Activated CD4-positive, CD25-positive, alpha-beta regulatory T cell treated with anti-CD3 and anti-CD28 coated beads, Interleukin-2, amount 50 U/mL, for 72 hours (primary cell): ENCODE data around the gene MLLT3.

Experiments
- DNase-seq: peaks from one replicate; pipeline ENCODE4 v3.0.0; 2021

The MLLT3 gene

DNA sequence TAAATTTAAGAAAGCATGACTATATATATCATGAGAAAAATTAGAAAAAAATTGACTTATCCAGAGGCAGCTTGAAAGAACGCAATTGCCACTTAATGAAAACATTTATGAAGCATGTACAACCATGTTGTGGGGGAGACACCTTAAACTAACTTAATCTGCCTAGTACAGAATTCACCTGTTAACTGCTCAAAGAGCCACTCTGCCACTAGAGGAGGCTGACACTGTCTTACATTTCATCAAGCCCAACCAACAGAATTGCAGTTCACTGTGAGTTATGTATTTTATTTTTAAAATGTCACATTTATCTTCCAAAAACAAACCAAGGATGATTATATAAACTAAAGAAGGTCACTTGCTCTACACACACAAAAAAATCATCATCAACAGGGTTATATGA, 252.9 kb downstream of the MLLT3 start:
- DNase-seq = no peak

DNA sequence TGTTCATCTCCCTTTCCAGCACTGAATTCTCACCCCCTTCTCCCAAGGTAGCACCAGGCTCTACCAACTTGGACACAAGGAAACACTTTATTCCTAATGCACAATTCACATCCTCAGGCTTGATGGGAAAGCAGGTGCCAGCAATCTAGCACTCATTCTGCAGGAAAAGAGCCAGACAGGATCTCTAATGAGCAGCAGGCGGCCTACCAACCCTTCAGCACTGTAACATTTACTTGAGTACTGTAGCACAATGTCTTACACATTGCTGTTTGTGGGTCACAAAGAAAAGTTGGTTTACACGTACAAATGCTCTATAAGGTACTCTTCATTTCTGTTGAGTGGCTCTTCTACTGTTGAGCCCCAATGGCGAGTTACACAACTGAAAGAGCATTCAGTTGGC, 254.4 kb downstream of the MLLT3 start:
- no peak for DNase-seq

DNA sequence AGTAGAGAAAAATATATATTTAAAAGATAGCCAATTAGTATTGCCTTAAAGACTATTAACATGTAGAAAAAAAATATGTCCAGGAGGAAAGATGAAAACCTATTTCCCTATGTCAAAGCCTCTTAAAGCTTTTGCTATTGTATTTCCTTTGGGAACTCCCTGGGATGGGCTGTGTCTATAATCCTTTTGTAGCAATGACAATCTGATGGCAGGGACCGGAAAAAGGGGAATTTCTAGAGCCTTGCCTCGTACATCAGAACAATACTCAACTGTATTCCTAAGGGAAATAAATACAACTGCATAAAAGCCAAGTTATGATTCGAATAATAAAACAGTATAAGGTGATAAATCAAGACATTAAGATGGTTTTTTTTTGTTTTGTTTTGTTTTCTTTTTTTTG, 257.3 kb downstream of the MLLT3 start:
- no peak for DNase-seq

DNA sequence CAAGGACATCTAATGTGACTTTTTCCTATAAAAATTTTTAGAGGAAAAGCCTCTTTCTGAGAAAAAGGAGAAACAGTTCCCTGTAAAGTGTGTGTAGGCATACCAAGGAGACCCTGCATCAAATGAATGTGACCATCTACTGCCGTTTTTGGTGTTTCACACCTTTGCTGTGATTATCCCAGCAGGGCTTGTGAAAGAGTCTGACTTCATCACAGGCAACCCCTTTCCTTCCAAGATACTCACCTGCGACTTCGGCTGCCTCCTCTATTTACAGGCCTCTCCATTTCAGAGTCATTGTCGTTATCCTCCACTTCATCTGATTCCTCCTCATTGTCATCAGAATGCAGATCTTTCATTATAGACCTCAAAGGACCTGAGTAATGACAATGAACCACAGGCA, 259.1 kb downstream of the MLLT3 start:
- DNase-seq = no peak

DNA sequence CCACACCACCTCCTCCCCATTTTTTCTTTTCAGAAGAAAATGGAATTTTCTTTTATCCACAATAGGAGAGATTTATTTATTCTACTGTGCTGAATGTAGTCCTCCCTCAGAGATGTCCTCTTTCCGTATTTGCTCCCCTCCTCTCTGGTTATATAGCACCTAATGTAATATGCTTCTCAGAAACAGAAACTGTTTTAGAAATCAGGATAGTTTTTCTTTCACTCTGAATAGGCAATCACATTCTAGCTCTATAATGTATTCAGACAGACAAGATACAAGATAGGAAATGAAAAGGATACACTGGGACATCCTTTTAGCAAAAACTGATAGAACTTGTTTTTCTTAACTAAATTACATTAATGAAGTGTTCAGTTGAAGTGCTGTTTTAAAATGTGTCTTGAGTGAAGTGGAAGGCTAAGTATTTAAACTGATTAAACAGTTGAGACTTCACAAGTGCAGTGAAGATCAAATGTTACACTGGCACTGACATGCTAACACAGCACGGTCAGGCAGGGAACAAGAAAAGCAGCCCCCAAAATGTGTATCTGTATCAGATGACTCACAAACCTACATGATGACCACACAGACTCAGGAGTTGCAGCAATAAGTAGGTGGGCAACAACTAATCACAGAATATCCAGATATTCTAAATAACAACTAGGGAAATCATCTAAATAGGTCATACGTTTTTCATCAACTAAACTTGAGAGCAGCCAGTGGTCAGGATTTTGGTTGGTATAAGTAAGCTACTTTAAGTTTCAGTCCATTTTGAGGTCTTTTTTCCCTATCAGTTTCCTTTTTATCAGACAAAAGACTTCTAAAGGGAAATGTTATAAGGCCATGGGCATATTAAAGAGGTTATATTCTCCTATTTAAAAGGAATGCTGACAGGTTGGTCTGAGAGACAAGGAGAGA, 260.4 kb downstream of the MLLT3 start:
- no peak for DNase-seq

DNA sequence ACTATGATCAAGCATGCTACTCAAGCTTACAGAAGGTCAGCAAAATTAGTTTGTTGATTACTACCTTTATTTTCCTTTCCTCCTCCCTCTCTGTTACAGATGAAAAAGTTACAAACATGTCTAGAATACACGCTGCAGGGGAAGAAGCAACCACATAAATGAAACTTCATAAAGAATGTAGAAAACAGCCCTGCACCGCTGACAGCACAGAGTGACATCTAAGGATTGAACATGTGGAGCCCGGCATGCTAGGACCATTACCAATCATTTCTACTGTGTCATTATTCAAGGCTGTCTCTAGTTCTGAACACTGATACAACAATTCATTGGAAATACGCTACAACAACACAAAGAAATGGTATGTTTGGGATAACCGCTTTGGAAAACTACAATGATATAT, 261.1 kb downstream of the MLLT3 start:
- DNase-seq = no peak

DNA sequence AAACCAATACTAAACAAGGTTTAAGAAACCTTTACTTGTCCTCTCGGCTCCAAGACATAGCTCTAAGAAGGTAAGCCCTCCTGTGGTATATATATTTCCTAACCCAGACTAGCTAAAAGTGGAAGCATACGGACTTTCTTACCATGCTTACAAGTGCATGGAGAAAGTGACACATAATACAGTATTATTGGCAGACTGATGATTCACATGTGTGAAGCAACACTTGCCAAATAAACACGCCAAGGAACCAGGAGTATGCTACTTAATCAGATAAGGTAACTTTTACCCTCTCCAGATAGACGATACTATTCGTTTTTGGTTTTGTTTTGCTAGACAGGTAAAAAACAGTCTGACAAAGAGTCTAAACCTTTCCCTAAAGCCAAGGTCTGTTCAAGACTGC, 264.1 kb downstream of the MLLT3 start:
- DNase-seq = no peak

DNA sequence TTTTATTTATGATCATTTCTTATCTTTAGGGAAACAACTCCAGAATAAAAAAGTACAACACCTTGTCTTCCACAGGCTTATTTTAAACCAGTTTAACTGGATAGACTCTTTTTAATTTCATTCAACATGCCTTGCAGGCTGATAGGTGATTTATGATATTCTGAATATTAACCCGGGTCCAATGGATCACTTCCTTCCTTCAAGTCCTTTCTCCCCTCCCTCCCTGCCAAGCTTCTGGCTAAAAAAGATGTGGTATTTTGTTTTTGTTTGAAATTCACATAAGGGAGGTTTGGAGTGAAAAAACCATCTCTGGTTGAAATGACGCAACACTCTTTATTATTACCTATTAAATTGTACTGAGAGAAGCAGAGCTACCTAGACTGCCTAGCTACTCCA, 265.3 kb downstream of the MLLT3 start:
- DNase-seq = no peak

DNA sequence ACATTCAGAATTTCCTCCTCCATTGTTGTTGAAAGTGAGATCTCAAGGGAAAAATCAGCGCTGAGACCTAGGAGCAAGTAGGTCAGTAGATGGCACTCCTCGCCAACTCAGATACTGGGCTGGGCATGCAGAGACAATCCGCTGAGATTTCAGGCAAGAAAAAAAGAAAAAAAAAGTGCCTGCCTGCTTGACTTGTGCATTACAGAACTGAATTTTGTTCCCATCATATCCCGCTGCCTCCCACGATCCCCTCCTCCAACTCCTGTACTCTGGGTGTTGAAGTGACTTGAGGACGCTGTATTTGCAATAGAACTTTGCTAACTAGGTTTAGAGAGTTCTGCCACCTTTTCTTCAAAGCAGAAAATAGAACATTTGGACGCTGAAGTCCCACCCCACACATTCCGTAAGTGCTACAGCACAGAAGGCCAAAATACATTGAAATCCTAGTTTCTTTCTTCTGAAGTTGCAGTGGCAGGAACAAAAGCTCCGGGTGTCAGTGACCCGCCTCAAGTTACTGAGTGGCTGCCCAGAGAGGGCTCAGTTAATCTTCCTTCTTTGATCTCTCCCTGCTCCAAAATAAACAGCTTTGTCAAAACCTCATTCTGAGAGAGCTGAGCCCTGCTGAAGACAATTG, 265.8 kb downstream of the MLLT3 start:
- peak; percentile 34 for DNase-seq

DNA sequence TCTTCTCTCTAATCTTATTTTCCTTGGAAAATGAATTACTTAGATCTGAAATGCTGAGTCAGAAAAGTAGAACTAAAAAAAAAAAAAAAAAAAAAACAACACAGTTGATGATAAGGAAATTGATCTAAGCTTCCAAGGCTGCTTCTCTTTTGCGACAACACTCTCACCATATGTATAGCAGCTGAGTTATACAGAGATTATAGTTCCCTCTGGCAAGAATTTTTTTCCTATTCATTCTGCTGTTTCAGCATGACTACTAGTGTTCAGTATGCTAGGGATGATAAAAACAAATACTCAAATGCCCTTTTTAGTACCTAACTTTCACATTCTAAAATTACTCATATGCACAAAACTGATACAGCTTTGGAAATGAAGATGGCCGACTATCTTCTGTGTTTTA, 267.3 kb downstream of the MLLT3 start:
- DNase-seq = no peak

DNA sequence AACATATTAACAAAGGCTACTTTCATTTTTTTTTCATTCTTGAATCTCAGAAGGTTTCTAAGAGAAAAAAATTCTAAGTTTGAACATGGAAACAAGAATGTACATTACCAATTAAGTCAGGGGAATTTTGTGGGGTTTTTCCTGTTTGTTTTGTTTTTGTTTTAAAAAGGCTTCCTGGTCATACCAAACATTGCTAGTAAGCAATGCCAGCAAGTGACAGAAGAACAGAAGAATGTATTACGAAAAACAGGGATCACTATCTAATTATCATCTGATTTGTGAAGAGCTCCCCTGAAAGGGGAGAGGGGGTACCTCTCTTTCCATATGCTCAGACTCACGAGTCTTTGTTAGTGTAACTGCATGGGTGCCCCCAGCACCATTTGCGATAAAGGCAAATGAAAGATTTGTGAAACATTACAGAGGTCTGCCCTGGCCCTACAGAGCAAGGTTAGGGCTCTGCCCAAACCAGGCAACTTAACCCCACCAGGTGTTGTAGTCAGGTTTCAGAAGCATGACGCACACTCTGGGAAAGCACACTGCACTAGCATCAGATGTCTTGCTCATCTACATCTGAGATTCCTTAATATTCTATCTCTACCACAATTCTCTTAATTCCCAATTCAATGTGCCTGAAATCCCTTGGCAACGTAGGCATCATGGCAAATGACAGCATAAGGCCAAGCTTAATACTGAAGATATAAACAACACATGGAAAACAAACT, 268.2 kb downstream of the MLLT3 start:
- no peak for DNase-seq

DNA sequence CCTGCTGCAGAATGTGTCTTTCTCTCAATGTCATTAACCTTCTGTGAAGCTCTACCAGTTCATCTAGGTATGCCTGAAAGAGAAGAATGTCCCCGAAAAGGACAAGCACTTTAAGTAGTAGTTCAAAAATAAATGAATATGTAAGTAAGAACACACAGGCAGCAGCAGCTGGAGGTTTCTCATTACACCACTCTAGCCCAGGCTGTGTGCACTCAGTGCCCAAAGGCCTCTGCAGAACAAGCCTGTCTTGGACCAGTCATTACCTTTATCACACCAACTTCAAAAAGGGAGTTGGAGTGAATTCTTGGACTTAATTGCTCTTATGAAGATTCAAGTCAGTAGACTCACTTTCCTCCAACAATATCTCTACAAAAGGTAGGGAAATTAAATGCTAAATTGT, 268.8 kb downstream of the MLLT3 start:
- DNase-seq = no peak

DNA sequence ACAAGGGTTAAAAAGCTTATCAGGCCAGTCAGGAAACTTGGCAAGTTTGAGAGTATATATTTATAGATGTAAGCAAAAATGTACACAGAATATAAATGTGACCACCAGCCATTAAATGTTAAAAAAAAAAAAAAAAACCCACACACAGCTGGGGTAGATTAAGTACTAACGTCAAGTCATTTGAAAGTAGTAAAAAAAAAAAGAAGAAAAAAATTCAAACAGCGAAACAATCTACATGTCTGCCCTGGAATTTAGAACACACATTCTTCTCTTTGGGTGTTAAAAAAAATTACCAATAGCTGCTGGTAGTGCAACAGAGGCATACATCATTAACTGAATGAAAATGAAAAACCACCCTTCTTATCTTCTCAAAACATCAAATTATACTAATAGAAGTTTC, 269.7 kb downstream of the MLLT3 start:
- no peak for DNase-seq

DNA sequence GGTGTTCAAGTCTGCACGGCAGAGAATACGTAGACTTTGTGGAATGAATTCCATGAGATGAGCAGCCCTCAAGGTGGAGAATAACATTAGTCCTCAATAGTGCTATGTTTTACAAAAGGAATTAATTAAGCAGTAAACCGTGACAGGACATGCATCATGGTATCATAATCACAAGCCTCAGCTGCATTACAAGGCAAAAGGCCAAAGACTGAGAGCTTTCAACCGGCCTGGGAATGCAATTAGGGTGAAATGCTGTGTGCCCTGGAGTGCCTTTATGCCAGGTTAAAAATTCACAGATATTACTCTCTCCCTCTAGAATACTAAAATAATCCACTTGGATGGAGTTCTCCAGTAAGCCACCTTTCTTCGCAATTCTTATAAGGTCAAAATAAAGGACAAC, 270.6 kb downstream of the MLLT3 start:
- no peak for DNase-seq

DNA sequence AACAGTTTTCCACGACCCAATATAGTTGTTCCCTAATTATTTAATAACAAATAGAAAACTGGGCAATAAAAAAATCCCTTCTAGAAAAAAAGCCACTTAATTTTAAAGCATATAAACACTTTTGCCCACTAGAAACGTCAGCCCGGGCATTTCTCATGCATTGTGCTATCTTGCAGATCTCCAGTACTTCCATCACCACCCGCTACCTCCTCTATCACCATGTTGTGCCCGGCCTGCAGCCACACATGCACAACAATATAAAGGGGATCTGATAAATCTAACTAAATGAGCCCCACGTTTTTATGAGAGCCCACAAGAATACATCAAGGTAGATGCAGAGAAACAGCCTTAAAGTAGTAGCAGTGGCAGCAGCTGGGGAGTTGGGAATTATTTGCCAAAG, 272.7 kb downstream of the MLLT3 start:
- DNase-seq = no peak

DNA sequence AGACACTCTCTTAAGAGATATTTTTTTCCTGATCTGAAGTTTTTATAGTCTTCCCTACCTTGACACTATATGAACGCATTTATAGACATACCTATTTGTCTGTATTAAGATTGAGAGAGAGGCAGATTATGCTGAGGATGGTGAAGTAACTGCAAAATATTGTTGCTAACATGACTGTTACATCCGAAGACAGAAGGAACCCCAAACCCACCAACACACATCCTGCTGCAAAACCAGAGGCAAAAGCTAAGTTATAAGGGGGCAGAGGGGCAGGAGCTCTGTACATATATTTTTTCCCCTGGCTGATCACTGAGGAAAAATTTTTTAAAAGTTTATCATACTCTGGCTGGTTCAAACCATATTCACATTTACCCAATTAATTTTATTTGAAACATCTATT, 279.0 kb downstream of the MLLT3 start:
- DNase-seq = no peak

DNA sequence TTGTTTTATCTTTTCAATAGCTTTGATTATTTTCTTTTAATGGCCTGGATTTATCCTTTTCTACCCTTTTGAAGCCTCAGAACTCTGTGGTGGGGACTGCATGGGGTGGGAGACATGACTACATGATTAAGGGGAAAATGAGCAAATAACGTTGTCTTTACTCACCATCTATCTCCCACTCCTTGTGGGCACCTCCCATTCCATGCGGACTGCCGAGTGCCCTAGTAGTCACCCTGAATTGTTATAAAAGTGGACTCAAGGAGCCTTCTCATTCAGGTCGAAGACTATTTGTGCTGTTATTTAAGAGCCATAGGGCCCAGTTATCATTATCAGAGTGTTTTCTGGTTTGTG, 281.8 kb downstream of the MLLT3 start:
- DNase-seq = no peak

DNA sequence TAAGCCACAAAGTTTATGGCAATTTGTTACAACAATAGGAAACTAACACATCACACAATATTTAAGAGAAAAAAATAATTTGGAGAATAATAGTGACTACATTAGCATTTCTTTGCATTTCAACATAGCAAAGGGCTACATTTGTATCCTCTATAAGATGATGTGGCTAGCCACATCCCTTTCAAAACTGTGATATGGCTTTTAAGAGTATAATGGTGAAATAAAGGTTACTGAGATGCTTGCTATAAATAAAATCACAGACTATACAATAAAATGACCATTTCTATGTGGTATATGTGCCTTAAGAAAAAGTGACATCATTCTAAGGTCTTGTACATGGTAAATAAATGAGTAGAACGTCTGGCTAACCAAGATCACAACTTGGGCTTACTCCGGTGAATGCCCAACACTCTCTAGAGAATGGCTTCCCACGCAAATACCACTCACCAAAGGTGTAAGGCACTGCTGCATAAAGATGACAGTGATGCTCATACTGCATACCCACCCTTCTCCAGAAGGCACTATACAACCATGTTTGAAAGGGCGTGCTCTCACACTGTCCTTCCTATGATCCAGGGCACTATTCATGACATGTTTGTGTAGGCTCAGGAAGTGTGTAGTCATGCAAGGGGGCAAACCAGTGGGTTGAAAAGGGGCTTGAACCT, 286.5 kb downstream of the MLLT3 start:
- DNase-seq = no peak

DNA sequence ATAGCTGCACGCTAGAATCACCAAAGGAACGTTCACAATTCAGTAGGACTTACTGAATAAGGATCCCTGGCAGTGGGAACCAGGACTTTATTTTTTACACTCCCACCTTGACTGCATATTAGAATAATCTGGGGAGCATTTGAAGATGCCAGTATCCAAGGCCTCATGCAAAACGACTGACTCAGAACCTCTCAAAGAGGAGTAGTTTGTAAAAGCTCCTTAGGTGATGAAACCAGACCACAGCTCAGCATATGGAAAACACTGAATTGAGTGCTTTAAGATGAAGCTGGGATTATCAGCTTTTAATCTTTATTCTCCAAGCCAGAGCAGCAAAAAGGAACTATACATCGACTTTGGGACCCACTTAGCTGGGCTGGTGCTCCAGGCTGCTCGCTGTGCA, 288.3 kb downstream of the MLLT3 start:
- no peak for DNase-seq

DNA sequence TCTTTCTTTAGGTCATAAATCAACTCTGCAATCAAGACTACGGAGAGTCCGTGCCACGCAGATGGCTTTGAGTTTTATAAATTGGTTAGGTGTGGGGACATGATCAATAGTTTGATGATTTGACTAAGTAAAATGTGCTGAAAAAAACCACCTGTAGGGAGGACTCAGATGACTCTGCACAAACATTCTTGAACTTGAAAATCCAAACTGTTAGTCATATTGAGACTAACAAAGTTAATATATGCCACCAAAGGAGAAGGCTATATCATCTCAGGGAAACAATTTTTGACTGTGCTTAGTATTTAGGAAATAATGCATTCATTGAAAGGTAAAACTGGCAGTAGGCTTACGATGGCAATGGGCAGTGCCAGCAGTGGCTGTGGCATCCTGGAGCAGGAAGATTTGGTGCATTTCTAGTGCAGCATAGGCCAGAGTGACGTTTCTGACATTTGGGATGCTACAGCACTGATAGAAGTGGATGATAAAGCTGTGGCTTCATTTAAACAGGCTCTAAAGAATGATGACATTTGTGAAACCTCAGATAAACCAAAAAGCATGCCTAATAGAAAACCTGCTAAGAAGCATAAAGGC, 291.1 kb downstream of the MLLT3 start:
- no peak for DNase-seq

DNA sequence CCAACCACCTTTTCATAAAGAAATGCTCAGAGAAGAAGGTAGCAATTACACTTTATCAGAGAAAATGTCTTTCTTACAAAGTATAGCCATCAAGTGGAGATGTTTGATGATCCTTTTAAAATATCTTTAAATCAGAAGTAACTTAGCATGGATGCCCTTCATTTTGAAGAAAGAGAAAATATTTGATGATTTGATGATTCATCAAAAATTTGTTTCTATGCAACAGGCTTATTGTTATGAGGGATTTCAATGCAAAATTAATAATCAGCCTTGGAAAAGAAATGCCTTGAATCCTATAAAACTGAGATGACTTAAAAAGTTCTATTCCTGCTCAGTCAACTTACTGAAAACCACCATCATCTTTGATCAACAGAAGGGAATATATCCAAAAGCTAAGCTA, 291.6 kb downstream of the MLLT3 start:
- DNase-seq = no peak

DNA sequence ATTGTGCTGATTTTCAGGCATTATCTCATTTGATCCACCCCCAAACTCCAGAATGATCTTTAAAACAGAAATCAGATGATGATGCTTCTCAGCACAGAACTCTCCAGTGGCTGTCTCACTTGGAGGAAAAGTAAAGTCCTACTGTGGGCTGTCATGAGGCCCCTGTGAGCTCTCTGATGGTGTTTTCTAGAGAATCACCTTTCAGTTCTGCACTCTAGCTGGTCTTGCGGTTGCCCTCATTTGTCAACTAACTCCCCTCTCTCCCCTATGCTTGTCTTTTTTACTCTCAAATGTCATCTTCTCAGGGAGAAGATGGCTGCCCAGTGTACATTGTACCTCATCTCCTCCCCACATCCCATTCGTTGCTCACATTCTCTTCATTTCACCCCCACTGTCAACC, 295.8 kb downstream of the MLLT3 start:
- DNase-seq = no peak

DNA sequence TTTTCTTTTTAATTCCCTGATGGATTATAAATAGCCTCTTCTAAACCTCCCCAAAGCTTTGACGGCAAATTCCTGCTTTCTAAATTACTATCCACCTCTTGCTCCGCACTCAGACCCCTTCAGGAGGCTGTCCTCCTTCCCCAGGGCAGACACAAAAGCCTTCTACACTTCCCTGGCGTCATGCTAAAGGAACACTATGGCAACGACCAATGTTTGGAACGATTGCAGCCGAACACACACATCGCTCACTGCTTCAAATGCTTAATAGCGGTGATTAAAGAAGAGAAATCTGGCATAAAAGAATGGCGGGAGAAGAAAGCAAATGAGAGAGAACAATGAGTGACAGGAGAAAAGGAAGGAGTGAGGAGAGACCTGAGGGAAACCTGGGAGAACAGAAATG, 297.3 kb downstream of the MLLT3 start:
- DNase-seq = no peak
